Urinary bladder (tissue), 4 donors: ENCODE results near the gene VIPR2. TPM values are rescaled to one million over a fixed set of nuclear protein-coding genes. Genes with fewer than 3 reads are reported as not detected.
A peak's percentile ranks its signal among the peaks of the same experiment; 100 is the strongest.

ENCODE experiments used
- DNase-seq: peaks from one replicate; pipeline ENCODE4 v3.0.0-alpha.2; 2015; ENCODE audit errors: extremely low spot score
- H3K27ac ChIP-seq: one replicate; pipeline ENCODE4 v1.5.1; 2013; ENCODE audit warnings: low read depth, mild to moderate bottlenecking, moderate library complexity
- H3K36me3 ChIP-seq: one replicate; pipeline ENCODE4 v1.6.1; 2013; ENCODE audit warnings: mild to moderate bottlenecking, moderate library complexity; ENCODE audit not compliant: insufficient read depth
- H3K4me1 ChIP-seq: one replicate; pipeline ENCODE4 v1.6.1; 2013; ENCODE audit warnings: mild to moderate bottlenecking, moderate library complexity; ENCODE audit not compliant: insufficient read depth
- H3K4me3 ChIP-seq: one replicate; pipeline ENCODE4 v1.5.1; 2013; ENCODE audit warnings: low read depth, low read length
- WGBS: extraction: QIAGEN DNeasy Blood & Tissue Kit; methylation state at CpG from one replicate; pipeline ENCODE4 v1.1.7; 2013; 5-methylcytosine and 5-hydroxymethylcytosine counted together
- polyA plus RNA-seq: library from polyadenylated mRNA; stranded (reverse); fragments of 200-250 nt; gene quantifications from one replicate; pipeline ENCODE4 v1.2.3, GENCODE V29; 2013
- total RNA-seq: library from RNA; depleted of rRNA; stranded (reverse); fragments of >200 nt; gene quantifications from one replicate; pipeline ENCODE4 v1.2.3, GENCODE V29; 2014
- donor health status: healthy with polysubstance abuse.
- donor health status: healthy.

The VIPR2 gene
- total and polyA plus RNA-seq, 2 donors = 2.0 to 7.8 TPM

- Histone ChIP-seq H3K36me3 (no peaks in the 10 kb centered on the region), H3K27ac (no peak overlapping the region), H3K4me3 (no peak overlapping the region), H3K4me1 (no peaks in the 10 kb centered on the region)
- WGBS = 72% methylated on average over 21 of the region's 21 CpGs
- no peak for DNase-seq
These were observed 107.6 kb downstream of the VIPR2 start for GRCh38 chr7:159036916-159037605.

DNA sequence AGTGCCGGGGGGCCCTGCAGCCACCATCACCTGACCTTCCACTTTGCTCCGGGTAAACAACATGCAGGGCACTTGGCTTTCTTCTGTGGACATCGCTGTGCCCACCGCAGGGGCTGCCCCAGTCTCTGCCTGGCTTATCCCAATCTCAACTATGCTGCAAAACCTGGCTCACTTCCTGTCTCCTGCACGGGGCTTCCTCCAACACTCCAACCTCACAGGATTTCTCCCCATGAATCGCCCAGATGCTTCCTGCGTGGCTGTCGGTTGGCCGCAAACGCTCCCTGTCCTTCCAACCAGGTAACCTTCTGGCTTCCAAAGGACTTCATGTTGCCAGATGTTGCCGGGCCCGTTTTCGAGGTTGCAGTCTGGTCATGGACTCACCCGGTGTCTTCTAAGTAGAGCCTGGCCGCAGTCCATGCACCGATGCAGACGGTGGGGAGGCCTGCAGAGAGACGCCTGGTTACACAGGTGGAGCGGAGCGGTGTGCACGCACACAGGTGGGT lies 109.0 kb downstream of the VIPR2 start:
- 71% methylated on average over 21 of the region's 21 CpGs for WGBS
- no peaks in the 10 kb centered on the region for H3K4me1 ChIP-seq
- H3K27ac ChIP-seq = no peak overlapping the region
- no peak for DNase-seq
- H3K4me3 ChIP-seq = no peak overlapping the region
- H3K36me3 ChIP-seq = no peaks in the 10 kb centered on the region

- DNase-seq = no peak
- no peaks in the 10 kb centered on the region for H3K4me1 ChIP-seq
- H3K36me3 ChIP-seq = no peaks in the 10 kb centered on the region
- H3K27ac ChIP-seq = no peak overlapping the region
- no peak overlapping the region for H3K4me3 ChIP-seq
- 77% methylated on average over 9 of the region's 9 CpGs for WGBS
These were observed 109.7 kb downstream of the VIPR2 start for GRCh38 chr7:159034988-159035387.

DNA sequence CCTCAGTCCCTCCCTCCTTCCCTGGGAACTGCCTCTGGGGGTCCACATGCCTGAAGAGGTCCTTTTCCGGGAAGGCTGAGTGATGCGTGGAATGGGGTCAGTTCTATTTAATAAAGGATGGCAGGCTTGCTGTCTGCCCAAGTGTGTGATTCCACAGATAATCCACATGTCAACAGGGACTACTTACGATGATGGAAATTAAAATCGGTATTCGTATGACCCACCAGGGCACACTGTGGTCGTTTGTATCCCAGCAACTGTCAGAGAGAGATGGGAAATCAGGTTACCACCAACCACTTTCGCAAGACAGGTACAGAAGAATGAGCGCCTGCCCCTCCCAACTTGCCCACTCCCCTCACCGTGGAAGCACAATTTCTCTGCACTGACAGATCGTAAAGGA lies 110.3 kb downstream of the VIPR2 start:
- WGBS = 75% methylated on average over 10 of the region's 10 CpGs
- no peak overlapping the region for H3K4me3 ChIP-seq
- no peak overlapping the region for H3K27ac ChIP-seq
- no peaks in the 10 kb centered on the region for H3K36me3 ChIP-seq
- no peak for DNase-seq
- H3K4me1 ChIP-seq = no peaks in the 10 kb centered on the region

GRCh38 chr7:159033956-159034355 lies 110.7 kb downstream of the VIPR2 start:
- Histone ChIP-seq H3K27ac (no peak overlapping the region), H3K4me3 (no peak overlapping the region), H3K4me1 (no peaks in the 10 kb centered on the region), H3K36me3 (no peaks in the 10 kb centered on the region)
- DNase-seq = no peak
- WGBS = 89% methylated on average over 16 of the region's 16 CpGs

DNA sequence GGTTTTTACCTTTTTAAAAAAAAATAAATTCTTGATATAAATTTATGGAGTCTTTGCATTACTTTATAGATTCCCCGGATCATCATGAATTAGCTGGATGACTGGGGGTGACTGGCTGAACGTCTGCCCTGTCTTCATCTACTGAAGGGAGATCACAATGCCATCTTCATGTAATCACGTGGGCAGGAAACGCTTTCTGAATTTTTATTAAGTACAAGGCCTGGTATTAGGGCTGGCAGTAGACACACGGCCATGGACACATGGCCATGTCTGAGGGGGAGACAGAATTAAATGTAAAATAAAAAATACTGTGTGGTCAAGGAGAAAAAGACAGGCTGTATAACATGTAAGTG lies 111.2 kb downstream of the VIPR2 start:
- 91% methylated on average over 5 of the region's 5 CpGs for WGBS
- Histone ChIP-seq H3K36me3 (no peaks in the 10 kb centered on the region), H3K27ac (no peak overlapping the region), H3K4me1 (no peaks in the 10 kb centered on the region), H3K4me3 (no peak overlapping the region)
- no peak for DNase-seq

- H3K27ac ChIP-seq = no peak overlapping the region
- H3K4me1 ChIP-seq = no peaks in the 10 kb centered on the region
- no peak for DNase-seq
- no peaks in the 10 kb centered on the region for H3K36me3 ChIP-seq
- H3K4me3 ChIP-seq = no peak overlapping the region
- WGBS = 84% methylated on average over 13 of the region's 13 CpGs
These were observed 111.8 kb downstream of the VIPR2 start for GRCh38 chr7:159032753-159033472.

- no peak for DNase-seq
- Histone ChIP-seq H3K36me3 (no peaks in the 10 kb centered on the region), H3K27ac (peak overlapping the region; percentile 17)
These were observed 112.3 kb downstream of the VIPR2 start for GRCh38 chr7:159032322-159032721.

DNA sequence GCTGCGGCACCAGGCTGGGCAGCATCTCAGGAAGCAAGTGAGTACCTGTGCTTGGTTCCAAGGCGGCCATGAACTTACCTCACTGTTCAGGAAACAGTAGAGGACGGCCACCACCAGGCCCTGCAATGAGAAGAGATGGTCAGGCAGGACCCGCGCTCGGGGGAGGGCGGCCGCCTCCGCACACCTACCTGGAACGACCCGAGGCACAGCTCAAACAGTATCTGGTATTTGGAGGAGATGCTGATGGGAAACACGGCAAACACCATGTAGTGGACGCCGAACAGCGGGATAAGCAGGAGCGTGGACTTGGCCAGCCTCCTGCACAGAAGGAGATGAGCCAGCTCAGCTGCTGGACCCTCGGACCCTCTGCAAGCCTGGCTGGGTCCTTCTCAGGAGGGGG lies 112.9 kb downstream of the VIPR2 start:
- Histone ChIP-seq H3K27ac (peak overlapping the region; percentile 17), H3K4me3 (no peak overlapping the region), H3K4me1 (no peaks in the 10 kb centered on the region), H3K36me3 (no peaks in the 10 kb centered on the region)
- no peak for DNase-seq
- 96% methylated on average over 17 of the region's 17 CpGs for WGBS

More at GRCh38 chr7:159032322-159032721, 112.3 kb downstream of the VIPR2 start:
- Histone ChIP-seq H3K4me3 (no peak overlapping the region), H3K4me1 (no peaks in the 10 kb centered on the region)
- 81% methylated on average over 14 of the region's 14 CpGs for WGBS

GRCh38 chr7:159031135-159031701 lies 113.4 kb downstream of the VIPR2 start:
- no peak for DNase-seq
- Histone ChIP-seq H3K4me1 (no peaks in the 10 kb centered on the region), H3K36me3 (no peaks in the 10 kb centered on the region), H3K27ac (peak overlapping the region; percentile 41), H3K4me3 (peak overlapping the region; percentile 42)
- WGBS = 52% methylated on average over 31 of the region's 31 CpGs

DNA sequence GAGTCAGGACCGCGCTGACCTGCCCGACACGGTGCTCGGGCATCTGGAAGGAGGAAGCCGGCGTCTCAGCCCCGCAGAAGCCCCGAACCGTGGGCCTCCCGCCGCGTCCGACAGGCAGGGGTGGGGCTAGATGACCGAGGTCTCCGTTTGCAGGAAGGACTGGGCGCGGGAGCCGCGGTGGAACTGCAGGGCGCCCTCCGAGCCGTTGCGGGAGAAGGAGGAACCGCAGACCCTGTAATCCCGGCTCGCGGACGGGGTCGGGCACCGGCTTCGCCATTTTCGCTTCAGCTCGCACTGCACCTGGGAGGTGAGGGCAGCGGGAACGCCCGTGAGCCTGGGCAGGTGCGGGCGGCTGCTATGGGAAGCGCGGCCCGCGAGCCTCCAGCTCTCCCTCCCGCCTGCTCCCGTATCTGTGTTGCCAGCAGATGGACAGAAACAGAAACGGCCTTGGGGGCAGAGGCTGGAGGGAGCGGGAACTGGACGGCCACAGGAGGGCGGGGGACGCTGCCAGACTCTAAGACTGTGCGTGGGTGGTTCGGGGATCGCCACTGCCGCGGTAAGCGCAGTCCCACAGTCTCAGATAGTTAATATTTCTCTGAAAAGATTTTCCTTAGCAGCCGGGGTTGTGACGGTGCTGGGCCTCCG lies 114.1 kb downstream of the VIPR2 start:
- Histone ChIP-seq H3K4me3 (peak overlapping the region; percentile 42), H3K27ac (peak overlapping the region; percentile 41), H3K36me3 (no peaks in the 10 kb centered on the region), H3K4me1 (no peaks in the 10 kb centered on the region)
- WGBS = 3% methylated on average over 59 of the region's 59 CpGs
- no peak for DNase-seq

GRCh38 chr7:159028508-159029401 lies 115.9 kb downstream of the VIPR2 start:
- DNase-seq = no peak
- H3K27ac ChIP-seq = no peak overlapping the region
- no peak overlapping the region for H3K4me3 ChIP-seq

More at GRCh38 chr7:159028508-159029401, 115.9 kb downstream of the VIPR2 start:
- WGBS = 88% methylated on average over 26 of the region's 26 CpGs
- Histone ChIP-seq H3K4me1 (no peaks in the 10 kb centered on the region), H3K36me3 (no peaks in the 10 kb centered on the region)
